GM10266 (cell line): ENCODE measurements around the gene POU2AF1.

Source experiments
- DNase-seq: peaks from one replicate; pipeline ENCODE4 v3.0.0; 2012; ENCODE audit errors: extremely low spot score
- TF ChIP-seq, protein P1 (sequence below): IDR thresholded peaks from 2 replicates; pipeline ENCODE4 v1.5.1; 2012; ENCODE audit warnings: mild to moderate bottlenecking, low read depth; ENCODE audit not compliant: control insufficient read depth, insufficient read depth; ENCODE audit errors: missing control alignments

Gene POU2AF1

DNA sequence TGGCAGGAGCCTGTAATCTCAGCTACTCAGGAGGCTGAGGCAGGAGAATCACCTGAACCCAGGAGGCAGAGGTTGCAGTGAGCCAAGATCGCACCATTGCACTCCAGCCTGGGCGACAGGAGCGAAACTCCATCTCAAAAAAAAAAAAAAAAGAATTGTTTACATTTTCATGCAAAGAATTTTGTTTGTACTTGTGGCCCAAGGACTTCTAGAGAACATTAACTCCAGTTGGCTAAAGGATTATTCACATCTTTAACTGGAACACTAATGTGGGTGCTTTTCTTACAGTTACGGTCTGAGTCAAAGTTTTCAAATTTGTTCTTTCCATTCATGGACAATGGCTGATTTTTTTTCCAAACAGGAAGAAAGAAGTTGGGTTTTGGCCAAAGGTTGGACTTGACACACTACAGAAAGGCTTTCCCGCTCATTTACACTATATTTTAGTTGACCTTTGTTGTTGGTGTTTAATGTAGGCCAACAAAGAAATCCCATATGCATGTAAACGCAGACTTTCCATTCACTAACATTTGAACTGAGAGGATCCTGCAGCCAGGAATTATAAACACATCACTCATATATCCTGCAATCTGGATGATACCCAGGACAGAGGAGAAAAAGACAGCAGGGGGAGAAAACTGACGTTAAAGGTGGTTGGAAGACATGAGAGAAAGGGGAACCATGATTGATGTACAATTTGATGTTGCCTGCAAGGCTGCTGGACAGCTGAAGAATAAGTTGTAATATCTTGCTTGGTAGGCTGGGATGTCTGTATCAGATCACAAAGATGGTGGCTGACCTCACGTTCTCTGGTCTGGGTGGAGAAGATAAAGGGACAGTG, 13.1 kb downstream of the POU2AF1 start:
- TF ChIP-seq, protein P1, sequence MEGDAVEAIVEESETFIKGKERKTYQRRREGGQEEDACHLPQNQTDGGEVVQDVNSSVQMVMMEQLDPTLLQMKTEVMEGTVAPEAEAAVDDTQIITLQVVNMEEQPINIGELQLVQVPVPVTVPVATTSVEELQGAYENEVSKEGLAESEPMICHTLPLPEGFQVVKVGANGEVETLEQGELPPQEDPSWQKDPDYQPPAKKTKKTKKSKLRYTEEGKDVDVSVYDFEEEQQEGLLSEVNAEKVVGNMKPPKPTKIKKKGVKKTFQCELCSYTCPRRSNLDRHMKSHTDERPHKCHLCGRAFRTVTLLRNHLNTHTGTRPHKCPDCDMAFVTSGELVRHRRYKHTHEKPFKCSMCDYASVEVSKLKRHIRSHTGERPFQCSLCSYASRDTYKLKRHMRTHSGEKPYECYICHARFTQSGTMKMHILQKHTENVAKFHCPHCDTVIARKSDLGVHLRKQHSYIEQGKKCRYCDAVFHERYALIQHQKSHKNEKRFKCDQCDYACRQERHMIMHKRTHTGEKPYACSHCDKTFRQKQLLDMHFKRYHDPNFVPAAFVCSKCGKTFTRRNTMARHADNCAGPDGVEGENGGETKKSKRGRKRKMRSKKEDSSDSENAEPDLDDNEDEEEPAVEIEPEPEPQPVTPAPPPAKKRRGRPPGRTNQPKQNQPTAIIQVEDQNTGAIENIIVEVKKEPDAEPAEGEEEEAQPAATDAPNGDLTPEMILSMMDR = no peak
- DNase-seq = no peak

DNA sequence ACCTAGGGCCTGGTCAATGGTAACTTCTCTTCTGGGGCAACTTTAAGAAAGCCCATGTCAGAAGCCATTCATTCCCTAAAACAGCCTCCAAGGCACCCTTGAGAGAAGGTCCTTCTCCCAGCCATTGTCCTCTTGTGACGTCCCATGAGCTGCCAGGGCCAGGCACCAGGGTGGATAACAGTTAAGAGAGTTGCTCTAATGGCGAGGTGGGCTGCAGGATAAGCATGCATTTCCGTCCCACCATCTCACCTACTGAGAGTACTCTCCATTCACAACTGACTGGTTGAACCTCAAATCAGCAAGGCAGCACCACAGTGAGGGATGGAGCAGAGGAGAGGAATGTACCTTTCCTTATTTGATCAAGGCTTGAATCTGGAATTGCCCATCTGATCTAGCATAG, 14.6 kb downstream of the POU2AF1 start:
- DNase-seq = no peak
- TF ChIP-seq, protein P1 = no peak

DNA sequence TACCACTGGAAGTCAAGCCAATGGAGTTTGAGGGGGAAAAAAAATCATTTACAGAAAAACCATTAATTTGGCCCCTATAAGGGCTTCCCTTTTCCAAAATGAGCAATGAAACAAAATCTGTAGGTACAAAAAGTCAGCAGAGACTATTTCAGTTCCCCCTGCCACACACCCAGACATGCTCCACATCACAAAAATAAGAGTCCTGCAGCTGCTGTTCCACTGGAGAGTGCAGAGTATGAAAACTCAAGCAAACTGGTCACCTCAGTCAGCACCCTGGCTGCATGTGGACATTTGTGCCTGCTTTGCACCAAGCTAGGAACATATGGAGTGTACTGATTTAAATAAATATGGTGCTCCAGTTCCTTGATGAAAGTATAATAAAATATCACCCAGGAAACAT, 15.1 kb downstream of the POU2AF1 start:
- TF ChIP-seq, protein P1 = no peak

DNA sequence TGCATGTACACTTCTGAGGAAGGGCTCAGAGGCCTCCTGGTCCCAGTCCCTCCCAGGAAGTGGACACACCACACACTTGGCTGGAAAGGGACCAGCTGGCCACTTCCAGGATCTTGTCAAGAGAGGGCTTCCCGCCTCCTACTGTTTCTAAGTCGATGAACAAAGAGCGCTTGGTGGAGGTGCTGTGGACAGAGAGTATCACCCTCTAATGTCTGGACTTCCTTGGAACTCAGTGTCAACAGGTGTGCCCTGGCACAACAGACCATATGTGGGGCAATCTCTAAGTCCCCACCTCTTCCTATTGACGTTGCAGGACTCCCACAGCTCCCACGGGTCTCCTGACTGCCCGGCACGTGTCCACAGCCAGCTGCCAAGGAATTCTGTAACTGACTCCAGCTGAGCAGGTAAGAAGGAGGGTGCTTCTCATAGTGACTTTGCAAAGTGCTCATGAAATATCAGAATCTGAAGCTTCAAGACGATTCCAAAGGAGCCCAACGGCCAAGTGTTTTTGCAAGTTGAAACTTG, 16.1 kb downstream of the POU2AF1 start:
- TF ChIP-seq, protein P1 = no peak
- no peak for DNase-seq

More for the DNA sequence above, 15.1 kb downstream of the POU2AF1 start:
- no peak for DNase-seq

DNA sequence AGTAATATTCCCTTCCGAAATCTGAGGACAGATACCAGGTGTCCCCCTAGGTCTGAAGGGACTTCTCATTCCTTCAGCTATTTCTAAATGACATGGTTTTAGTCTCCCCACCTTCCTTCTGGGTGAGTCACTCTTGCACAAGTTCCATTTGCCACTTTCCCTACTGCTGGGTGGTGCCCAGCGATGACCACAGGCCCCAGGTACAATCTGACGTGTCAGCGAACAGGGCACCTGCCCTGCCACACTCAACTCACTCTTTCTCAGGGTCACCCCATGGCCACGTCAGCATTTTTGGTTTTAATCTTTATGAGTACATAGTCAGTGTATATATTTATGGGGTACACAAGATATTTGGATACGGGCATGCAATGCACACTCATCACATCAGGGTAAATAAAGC, 17.2 kb downstream of the POU2AF1 start:
- no peak for DNase-seq
- TF ChIP-seq, protein P1 = no peak

DNA sequence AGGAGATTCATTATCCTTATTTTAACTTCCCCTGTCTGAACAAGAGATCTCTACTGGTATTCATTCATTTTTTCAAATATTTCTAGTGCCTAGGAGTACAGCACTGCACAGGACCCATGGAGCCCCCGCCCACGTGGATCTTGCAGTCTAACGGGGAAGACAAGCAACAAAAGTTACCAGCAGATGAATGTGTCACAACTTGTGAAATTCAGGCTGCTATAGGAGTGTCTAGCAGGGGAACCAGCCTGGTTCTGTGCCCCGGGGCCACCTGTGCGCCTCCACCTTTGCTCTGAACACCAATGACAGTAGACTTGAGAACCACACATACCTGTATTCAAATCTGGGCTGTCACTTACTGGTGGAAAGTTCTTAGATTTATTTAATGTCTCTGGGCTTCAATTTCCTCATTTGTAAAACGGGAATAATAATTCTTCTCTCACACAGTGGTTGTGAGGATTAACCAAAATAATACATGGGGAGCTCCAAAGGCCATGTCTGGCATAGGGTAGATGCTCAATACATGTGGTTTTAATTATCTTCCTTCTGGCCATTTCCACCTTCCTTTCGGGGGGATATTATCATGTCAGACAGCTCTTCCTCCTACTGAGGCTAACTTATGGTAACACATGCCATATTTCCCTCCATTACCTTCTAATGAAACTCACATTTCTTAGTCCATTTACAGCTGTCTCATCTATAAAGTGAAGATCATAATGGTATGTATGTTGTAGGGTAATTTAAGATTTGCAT, 17.8 kb downstream of the POU2AF1 start:
- no peak for DNase-seq

More for the DNA sequence above, 17.8 kb downstream of the POU2AF1 start:
- TF ChIP-seq, protein P1 = no peak
